GM20000 (cell line): ENCODE results near the gene TNFRSF14.

Experiments used
- DNase-seq: peaks from one replicate; pipeline ENCODE4 v3.0.0; 2012; ENCODE audit warnings: low spot score
- CTCF ChIP-seq: IDR thresholded peaks from 2 replicates; pipeline ENCODE4 v1.5.1; 2012; ENCODE audit warnings: mild to moderate bottlenecking, control low read depth; ENCODE audit errors: extremely low read depth, missing control alignments

Gene TNFRSF14

GRCh38 chr1:2540816-2541492 is 15.2 kb upstream of the TNFRSF14 start:
- no peak for DNase-seq
- TF ChIP-seq CTCF, result no peak

- DNase-seq, result no peak
Observed at GRCh38 chr1:2541619-2542245, 14.4 kb upstream of the TNFRSF14 start.

GRCh38 chr1:2542246-2542915 is 13.8 kb upstream of the TNFRSF14 start:
- DNase-seq, result no peak
- TF ChIP-seq CTCF, result no peak

More at GRCh38 chr1:2541619-2542245, 14.4 kb upstream of the TNFRSF14 start:
- no peak for TF ChIP-seq CTCF

GRCh38 chr1:2543543-2544092 is 12.6 kb upstream of the TNFRSF14 start:
- TF ChIP-seq CTCF, result no peak
- DNase-seq, result no peak

- DNase-seq, result no peak
- TF ChIP-seq CTCF, result no peak
Observed at GRCh38 chr1:2544093-2544874, 11.9 kb upstream of the TNFRSF14 start.

- TF ChIP-seq CTCF, result no peak
- no peak for DNase-seq
Observed at GRCh38 chr1:2544875-2545640, 11.1 kb upstream of the TNFRSF14 start.
